HL-60 (cell line): ENCODE data around the gene FLAD1.

ENCODE experiments used
- DNase-seq, 2 experiments: peaks; one replicate each; pipeline ENCODE4 v3.0.0-alpha.2; 2010 to 2020; ENCODE audit warnings: low read depth in 1 of 2, low spot score in 1 of 2
- H3K27ac ChIP-seq: fragments of 250-450 bp; sonication (Bioruptor Pico); replicated peaks from 2 replicates; pipeline ENCODE4 v1.5.1; 2020; ENCODE audit warnings: mild to moderate bottlenecking, moderate library complexity
- H3K27me3 ChIP-seq: fragments of 250-450 bp; sonication (Bioruptor Pico); 2 replicates; pipeline ENCODE4 v1.5.1; 2021; ENCODE audit warnings: mild to moderate bottlenecking, moderate library complexity; ENCODE audit not compliant: insufficient read depth, poor library complexity, severe bottlenecking
- H3K4me3 ChIP-seq: replicated peaks from 2 replicates; pipeline ENCODE4 v1.5.1; 2011; ENCODE audit warnings: mild to moderate bottlenecking, control low read depth, low read length; ENCODE audit not compliant: insufficient read depth
- CTCF ChIP-seq: IDR thresholded peaks from one replicate; pipeline ENCODE4 v1.5.1; 2011; ENCODE audit warnings: low read length, control low read depth, inconsistent platforms; ENCODE audit not compliant: insufficient read depth
- GABPA ChIP-seq: IDR thresholded peaks from 2 replicates; pipeline ENCODE4 v1.6.1; 2012; ENCODE audit warnings: low read depth
- POLR2AphosphoS5 ChIP-seq: IDR thresholded peaks from 2 replicates; pipeline ENCODE4 v1.6.1; 2012; ENCODE audit warnings: low read depth
- REST ChIP-seq: IDR thresholded peaks from 2 replicates; pipeline ENCODE4 v1.6.1; 2012; ENCODE audit warnings: low read depth; ENCODE audit not compliant: insufficient replicate concordance
- SPI1 ChIP-seq: IDR thresholded peaks from 2 replicates; pipeline ENCODE4 v1.6.1; 2012; ENCODE audit warnings: low read depth, mild to moderate bottlenecking, borderline replicate concordance

FLAD1 gene

GRCh38 chr1:154955718-154956543 lies 27.2 kb upstream of the FLAD1 start, which contains the start of gene PBXIP1:
TSS of gene PBXIP1 (minus strand) at chr1:154956099. CDS start at chr1:154953721, 2,378 bp downstream.
- H3K27me3 ChIP-seq = no peaks in the 10 kb centered on the region

GRCh38 chr1:154956544-154956941 lies 26.6 kb upstream of the FLAD1 start:
- TF ChIP-seq SPI1 (no peak), POLR2AphosphoS5 (0 out of 2 replicates have a peak, but pooled peaks have one; percentile 14)
- H3K27ac ChIP-seq = peak overlapping the region; percentile 78
- no peaks in the 10 kb centered on the region for H3K27me3 ChIP-seq
- peak overlapping the region; percentile 51 for H3K4me3 ChIP-seq
- no peak for DNase-seq

More at GRCh38 chr1:154955718-154956543, 27.2 kb upstream of the FLAD1 start, which contains the start of gene PBXIP1:
- peak; percentile 77 to 93 for DNase-seq
- H3K27ac ChIP-seq = peak within 1 kb of the TSS; percentile 78
- H3K4me3 ChIP-seq = peak within 1 kb of the TSS; percentile 51
- TF ChIP-seq CTCF = peak; percentile 21
- TF ChIP-seq POLR2AphosphoS5 = 0 out of 2 replicates have a peak, but pooled peaks have one; percentile 26
- no peak for TF ChIP-seq GABPA
- TF ChIP-seq REST = no peak
- TF ChIP-seq SPI1 = peak; percentile 60; the same call in 1 of the 2 replicates

- Histone ChIP-seq H3K4me3 (no peak overlapping the region), H3K27me3 (no peaks in the 10 kb centered on the region), H3K27ac (no peak overlapping the region)
- no peak for DNase-seq
- TF ChIP-seq CTCF (no peak), POLR2AphosphoS5 (no peak), GABPA (no peak), SPI1 (no peak), REST (no peak)
These were observed 26.0 kb upstream of the FLAD1 start for GRCh38 chr1:154957091-154957657.

GRCh38 chr1:154958036-154958435 lies 25.1 kb upstream of the FLAD1 start:
- DNase-seq = no peak
- no peak overlapping the region for H3K4me3 ChIP-seq
- TF ChIP-seq POLR2AphosphoS5 = no peak
- no peak for TF ChIP-seq CTCF
- TF ChIP-seq SPI1 = no peak
- no peak for TF ChIP-seq GABPA
- TF ChIP-seq REST = no peak
- no peaks in the 10 kb centered on the region for H3K27me3 ChIP-seq
- H3K27ac ChIP-seq = no peak overlapping the region
